NCI-H69 (cell line): ENCODE results near the gene C1QTNF12.
A peak's percentile ranks its signal among the peaks of the same experiment; 100 is the strongest.
"Not testable (repeated sequence)": the region's sequence is repeated elsewhere in the genome, so short reads cannot be mapped to it uniquely, and the experiment has no call there.

Source experiments
- DNase-seq: peaks from one replicate; lab custom pipeline; 2025; lab: John Stamatoyannopoulos, UW

C1QTNF12 gene

DNA sequence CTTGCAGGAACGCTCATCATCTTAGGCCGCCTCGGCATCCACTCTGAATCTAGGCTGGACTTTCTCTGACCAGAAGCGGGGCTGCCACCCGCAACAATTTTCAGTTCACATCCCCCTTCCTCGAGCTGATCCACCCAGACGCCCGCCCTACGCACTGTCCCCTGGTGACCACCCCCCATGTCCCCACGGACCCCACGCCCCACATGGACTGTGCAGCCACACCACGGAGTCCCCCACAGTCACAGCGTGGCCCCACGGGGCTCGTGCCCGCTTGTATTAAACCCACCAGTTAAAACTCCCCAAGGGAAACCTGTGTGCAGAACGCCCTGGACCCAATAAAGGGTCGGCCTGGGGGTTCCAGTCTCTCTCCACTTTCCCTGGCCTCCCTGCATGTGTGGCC is 13.0 kb upstream of the C1QTNF12 start:
- no peak for DNase-seq

DNA sequence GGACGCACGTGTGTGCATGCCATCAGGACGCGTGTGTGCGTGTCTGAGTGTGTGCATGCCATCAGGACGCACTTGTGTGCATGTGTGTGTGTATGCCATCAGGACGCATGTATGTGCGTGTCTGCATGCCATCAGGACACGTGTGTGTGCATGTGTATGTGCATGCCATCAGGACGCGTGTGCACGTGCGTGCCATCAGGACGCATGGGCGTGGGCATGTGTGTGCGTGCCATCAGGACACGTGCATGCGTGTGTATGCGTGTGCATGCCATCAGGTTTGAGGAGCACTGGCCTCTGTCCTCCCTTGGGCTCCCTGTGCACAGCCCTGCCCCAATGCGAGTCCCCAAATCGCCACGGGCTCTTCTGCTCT is 12.6 kb upstream of the C1QTNF12 start:
- no peak for DNase-seq

DNA sequence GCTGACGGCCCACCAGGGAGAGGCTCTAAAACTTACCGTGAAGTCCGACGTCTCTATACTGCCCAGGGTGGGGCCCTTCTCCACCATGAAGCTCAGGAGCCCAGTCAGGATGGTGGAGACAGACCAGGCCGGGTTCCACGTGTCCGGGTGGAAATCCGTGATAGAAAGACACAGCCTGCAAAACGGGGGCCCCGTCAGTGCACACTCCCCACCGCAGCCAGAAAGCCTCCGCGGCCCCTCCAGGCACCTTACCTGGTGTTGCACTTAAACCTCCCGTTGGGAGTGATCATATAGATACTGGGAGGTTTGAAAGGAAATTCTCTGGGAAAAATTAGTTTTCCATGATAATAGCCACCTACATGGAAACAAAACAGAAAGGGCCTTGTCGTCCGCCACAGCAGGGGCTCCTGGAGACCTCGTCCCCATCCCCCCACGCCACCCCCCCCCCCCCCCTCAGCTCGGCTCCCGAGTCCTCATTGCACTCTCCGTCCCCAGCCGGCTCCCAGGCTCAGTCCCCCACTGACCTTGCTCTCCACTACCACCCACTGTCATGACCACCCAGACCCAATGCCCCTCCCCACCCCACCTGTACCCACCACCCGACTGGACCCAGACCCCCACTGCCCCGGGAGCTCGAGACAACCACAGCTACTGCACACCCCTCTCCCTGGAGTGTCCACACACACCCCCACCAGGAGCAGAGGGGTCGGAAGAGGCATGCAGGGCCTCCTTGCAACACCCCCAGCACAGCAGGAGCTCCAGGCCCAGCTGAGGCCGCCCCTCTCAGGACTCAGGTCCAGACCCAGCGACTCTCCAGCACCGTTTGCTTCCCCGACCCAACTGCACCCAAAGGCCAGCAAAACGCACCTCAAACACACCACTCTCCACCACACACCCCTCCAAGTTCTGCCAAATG is 10.7 kb upstream of the C1QTNF12 start:
- DNase-seq: no peak

DNA sequence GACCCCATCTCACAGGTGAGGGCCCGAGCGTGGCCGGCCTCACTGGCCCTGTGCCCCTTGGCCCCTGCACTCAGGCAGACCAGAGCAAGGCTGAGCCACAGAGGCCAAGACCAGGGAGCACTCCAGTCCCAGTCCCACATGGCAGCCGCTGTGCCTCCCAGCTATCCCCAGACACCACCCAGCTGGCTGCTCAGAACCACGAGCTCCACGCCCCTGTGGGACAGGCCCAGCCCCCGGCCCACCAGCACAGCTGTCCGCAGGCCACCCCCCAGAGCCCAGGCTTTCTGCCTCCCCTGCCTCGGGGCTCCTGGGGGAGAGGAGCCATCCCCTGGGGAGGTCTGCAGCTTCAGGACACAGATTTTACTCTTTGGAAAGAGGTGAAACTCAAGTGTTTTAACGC is 9.1 kb upstream of the C1QTNF12 start:
- no peak for DNase-seq

DNA sequence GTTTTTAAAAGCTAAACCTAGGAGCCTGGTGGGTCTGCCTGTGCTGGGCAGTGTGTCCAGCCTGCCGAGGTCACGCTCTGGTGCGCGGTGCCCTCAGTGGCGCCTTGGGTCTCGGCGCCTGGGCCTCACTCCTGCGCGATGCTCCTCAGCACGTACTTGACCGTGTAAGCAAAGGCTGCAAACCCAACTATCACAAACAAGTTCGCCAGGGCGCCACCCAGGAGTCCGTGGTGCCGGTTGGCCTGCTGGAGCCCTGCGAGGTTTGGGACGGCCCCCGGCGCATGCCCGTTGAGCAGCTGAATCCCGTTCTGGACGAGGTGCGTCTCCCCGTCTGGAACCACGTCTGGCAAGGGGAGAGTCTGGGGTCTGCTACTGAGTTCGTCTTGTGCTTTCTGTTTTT is 8.6 kb upstream of the C1QTNF12 start:
- no peak for DNase-seq

DNA sequence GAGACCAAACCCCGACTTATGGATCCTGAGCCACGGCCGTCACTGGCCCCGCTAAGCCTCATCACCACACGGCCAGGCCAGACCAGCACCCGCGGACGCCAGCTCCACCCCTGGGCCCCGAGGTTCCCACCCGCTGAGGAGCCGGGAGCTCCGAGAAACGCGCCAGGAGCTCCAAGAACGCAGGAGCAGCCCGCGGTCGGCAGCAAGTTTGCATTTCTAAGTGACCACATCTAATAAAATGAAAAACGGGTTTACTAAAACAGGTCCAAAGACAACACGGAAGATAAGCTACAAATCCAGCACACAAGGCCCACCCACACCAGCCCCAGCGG is 8.1 kb upstream of the C1QTNF12 start:
- no peak for DNase-seq

DNA sequence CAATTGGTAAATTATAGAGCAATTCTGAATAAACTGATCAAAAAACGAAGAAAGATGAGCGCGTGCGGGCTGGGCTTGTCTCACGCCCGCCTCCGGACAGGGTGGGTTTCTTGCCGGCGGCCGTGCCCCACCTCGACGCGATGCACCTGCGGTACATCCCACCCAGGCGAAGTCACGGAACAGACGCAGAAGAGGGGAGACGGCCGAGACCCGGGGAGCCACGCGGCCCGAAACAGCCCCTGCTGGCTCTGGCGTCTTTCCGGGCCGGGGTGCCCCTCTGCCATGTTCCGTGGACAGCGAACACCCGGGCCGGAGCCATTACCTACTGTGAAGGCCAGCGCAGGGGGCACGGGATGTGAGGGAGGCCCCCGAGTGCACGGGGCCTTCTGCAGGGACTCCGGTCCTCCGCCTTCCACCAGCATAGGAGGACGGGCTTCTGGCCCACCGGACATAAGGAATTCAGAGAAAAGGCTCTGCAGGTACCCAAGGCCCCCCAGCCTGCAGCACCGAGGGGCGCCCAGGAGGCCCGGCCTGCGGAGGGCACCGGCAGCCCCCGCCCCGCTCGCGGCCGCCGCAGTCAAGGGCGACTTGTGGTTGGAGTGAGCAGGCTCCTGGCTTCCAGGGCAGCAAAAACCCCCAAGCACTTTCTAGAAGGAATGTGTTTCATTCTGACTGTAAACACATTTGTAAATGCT is 7.6 kb upstream of the C1QTNF12 start:
- DNase-seq: no peak

DNA sequence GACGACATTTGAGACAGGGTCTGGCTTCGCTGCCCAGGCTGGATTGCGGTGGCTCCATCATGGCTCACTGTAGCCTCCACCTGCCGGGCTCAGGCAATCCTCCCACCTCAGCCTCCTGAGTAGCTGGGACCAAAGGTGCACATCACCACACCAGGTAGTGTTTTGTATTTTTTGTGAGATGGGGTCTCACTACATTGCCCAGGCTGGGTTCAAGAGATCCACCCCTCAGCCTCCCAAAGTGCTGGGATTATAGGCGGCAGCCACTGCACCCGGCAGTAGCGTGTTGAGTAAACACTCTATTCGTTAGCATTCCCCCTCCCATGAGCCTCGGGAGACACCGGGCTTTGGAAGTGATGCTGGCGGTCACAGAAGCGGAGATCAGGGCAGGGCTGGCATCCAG is 6.8 kb upstream of the C1QTNF12 start:
- no peak for DNase-seq

DNA sequence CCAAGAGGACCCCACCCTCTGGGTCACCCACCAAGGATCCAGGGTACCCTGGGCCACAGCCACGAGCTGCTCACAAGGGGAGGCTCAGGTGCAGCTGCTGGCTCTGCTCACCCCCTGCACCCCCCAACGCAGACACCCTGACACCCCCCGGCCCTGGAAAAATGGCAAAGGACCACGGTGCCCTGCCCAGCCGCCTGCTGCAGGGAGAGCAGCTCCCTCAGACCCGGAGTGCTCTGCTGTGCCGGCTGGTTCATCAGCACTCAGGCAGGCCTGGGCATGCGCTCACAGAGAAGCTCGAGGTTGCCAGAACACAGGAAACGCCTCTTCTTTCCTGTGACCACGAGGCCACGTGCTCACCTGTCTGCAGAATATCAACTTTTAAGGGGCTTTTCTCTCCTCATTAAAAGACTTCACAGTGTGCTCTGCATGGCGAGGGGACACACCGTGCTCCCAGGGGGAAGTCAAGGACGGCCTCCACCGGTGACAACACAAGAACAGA is 4.3 kb upstream of the C1QTNF12 start:
- DNase-seq: peak; percentile 63

DNA sequence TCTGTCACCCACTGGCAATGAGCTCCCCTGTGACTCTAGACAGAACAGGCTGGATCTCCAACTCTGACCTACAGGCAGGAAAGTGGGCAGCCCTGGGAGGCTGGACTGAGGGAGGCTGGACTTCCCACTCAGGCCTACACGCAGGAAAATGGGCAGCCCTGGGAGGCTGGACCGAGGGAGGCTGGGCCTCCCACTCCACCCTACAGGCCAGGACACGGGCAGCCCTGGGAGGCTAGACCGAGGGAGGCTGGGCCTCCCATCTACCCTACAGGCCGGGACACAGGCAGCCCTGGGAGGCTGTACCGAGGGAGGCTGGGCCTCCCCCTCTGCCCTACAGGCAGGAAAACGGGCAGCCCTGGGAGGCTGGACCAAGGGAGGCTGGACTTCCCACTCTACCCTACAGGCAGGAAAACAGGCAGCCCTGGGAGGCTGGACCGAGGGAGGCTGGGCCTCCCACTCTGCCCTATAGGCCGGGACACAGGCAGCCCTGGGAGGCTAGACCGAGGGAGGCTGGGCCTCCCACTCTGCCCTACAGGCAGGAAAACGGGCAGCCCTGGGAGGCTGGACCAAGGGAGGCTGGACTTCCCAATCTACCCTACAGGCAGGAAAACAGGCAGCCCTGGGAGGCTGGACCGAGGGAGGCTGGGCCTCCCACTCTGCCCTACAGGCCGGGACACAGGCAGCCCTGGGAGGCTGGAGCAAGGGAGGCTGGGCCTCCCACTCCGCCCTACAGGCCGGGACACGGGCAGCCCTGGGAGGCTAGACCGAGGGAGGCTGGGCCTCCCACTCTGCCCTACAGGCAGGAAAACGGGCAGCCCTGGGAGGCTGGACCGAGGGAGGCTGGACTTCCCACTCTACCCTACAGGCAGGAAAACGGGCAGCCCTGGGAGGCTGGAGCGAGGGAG is 1.7 kb upstream of the C1QTNF12 start:
- not testable (repeated sequence) for DNase-seq

DNA sequence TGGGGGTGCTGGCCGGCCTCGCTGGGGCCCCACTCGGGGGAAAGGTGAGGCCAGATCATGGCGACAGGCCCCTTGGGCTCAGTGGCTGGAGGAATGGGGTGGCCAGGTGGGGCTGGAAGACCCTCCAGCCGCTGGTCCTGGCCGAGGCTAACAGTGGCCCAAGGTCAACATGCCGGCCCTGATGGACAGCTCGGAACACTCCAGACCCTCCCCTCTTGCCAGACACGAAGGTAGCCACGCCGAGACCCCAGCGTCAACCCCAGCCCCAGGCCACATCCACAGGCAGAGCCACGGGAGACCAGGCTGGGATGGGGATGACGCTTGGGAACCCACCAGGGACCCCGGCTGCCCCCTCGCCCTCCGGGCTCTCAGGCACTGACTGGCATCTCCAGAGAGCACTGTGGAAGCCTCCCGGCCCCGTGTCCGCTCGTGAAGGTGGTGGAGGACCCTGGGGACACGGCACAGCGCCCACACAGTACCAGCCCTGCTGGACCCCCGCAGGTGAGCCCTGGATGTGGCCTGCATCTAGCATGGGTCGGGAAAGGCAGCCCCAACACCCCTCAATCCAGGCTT is 905 bp upstream of the C1QTNF12 start:
- no peak for DNase-seq

DNA sequence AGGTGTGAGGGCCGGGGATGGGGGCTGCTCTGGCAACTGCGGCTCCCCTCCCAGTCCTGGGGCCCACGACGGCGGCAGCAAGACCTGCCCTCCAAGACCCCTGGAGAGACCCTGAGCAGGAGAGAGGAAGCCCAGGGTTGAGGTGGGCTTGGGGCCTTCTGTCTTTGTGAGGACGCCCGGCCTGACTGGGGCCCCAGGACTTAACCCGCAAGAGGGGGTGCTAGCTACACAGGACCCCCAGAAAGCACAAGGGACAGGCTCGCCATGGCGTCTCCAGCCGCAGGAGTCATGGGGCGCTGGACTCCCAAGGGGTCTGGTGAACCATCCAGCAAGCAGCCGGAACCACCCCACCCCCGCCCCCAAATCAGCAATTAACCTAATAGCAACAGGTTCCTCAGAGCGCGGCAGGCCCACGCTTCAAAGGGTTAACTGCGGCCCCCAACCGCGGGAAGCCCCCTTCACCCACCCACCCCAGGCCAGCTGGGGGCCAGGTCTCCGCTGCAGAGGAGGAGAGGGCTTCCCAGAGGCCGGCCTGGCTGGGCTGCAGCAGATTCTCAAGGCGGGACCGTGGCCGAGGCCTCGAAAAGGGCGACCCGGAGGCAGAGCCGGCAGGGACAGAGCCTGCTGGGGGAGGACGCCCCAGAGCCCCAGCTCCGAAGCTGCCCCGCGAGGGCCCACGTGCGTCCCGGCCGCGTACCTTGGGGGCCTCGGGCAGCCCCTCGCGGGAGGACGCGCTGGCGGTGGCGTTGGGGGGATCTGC is 525 bp downstream of the C1QTNF12 start:
- DNase-seq: no peak

DNA sequence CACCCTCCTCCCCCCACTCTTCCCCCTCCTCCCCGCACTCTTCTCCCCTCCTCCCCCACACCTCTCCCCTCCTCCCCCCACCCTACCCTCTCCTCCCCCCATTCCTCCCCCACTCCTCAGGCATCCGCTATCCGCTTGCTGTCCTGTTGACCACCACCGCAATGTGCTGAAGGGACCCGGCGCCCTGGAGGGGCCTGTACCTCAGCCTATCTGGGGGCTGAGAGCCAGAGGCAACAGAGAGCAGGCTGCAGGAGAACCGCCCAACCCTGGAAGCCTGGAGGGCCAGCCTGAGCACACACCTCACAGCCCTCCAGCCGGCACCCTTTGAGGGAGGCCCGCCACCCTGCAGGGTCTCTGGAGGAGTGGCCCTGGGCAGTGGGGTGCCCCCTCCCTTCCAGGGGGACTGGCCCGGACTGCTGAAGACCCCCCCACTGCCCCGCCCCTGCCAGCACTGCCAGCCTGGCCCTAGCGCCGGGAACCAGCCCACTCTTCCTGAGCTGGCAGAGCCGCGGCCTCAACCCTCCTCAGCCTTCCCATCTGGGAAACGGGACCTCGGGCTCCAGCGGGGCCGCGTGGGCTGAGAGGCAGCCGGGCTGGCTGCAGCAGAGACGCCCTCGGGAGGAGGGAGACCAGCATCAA is 1.2 kb downstream of the C1QTNF12 start:
- peak; percentile 8 for DNase-seq

DNA sequence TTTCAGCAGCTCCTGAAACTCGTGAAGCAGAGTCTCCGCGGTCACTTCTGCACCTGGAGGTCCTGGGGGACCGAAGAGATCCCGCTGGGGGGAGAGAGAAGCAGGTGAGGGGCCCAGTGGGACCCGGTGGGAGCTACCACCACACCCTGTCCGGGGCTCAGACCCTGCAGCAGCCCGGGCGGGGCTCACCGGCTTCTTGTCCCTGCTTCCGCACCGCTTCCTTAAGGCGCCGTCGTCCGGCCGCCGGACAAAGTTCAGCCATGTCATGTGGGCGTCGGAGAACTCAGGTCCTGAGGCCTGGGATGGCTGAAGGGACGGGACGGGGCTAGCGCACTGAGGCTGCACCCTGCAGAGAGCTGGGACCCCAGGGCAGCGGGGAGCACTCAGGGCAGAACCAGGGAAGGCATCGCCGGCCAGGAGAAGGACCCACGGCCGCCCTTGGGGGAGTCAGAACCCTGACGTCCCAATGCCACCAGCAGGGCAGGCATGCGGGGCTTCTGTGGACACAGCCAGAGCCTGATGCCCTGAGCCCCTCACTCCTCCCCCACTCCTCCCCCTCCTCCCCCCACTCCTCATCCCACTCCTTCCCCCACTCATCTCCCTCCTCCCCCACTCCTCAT is 2.2 kb downstream of the C1QTNF12 start:
- DNase-seq: no peak

DNA sequence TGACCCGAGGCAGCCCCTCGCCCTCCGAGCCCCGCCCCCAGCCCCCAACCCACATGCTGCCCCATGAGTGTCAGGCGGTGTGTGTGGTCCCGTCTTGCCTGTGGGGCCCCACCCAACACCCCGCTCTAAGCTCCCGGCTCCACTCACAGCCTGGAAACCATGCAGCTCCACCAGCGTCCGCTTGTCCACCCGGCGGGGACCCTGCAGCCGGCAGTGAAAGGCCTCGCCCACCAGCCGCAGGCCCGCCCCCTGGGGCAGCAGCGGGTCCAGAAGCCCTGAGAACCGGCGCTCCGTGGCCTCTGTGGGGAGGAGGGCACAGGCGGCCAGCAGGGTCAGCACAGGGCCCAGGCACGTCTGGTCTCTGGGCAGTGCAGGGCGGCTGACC is 2.7 kb downstream of the C1QTNF12 start:
- DNase-seq: no peak

DNA sequence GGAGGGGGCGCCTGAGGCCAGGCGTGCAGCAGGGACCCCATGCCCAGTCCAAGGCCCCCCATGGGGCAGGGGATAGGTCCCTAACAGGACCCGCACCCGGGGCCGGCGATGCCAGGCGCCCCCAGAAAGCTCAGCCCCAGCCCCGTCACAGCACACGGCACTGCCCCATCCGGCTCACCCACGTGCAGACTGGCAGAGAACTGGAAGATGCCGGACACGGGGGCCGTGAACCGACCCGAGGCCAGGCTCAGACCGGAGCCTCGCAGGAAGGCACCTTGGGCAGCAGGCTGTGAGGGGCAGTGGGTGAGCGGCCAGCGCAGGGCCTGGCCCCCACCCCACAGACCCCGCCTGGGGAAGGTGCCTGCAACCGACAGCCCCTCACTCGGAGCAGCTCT is 3.3 kb downstream of the C1QTNF12 start:
- DNase-seq: no peak

DNA sequence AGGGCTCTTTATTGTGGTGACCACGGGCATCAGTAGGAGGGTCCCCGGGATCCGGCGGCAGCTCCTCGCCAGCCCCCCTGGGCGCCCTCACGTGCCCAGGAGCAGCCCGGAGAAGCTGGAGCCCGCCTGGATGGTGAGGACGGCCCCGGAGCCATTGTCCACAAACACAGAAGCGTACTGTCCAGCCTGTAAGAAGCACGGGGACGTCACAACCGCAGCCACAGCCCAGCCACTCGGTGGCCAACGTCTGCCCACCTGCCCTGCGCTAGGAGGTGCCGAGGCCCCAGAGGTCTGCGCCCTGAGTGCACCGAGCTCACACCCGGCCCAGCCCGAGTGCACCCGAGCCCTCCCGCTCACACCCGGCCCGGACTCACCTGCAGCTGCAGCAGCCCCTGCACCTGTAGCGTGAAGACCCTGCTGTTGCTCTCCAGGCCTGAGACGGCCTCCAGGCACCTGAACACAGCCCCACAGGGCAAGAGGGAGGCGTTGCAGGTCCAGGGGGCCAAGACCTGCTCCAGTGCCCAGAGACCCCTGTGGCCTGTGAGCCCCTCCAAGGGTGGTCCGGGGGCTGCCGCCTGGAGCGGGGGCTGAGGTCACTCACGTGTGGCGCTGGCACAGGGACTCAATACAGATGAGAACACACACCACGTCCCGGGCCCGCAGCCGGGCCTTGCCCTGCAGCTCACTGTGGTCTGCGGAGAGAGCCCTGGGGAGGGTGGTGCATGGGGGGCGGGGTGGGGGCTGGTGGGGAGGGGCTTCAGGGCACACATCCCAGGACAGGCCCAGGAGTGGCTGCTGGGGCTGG is 3.9 kb downstream of the C1QTNF12 start:
- no peak for DNase-seq

DNA sequence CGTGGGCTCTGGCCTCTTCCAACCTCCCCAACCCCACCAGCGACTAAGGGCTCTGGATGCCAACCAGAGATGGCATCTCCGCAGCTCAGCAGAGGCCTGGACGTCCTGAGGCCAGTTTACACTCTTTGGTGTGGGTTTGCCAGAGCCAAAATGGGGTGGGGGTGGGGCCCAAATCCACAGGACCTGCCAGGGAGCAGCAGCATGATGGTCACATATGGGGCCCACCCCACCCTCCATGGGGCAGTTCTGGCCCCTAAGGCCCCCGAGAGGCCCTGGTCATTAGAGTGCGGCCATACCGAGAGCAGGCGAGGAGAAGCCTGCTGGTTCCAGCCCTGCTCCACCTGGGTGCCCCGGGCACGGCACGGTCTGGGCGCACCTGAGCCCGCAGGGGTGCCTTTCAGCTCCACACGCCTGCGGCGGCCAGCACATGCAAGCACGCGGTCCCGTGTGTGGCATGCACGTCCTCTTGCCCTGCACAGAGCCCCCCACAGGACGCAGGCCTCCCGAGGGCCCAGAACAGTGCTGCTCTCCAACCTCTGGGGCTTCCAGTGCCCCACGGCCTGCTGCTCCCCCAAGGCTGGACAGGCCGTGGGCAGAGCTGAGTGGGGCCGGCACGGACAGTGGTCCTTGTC is 4.8 kb downstream of the C1QTNF12 start:
- no peak for DNase-seq
